Stimulated activated CD4-positive, alpha-beta T cell treated with anti-CD3 and anti-CD28 coated beads, Interleukin-4, amount 100 ng/mL, for 1 hour (primary cell): ENCODE results near the gene FIGNL1.

Experiments used
- DNase-seq: peaks from one replicate; pipeline ENCODE4 v3.0.0-alpha.2; 2020

Gene FIGNL1

DNA sequence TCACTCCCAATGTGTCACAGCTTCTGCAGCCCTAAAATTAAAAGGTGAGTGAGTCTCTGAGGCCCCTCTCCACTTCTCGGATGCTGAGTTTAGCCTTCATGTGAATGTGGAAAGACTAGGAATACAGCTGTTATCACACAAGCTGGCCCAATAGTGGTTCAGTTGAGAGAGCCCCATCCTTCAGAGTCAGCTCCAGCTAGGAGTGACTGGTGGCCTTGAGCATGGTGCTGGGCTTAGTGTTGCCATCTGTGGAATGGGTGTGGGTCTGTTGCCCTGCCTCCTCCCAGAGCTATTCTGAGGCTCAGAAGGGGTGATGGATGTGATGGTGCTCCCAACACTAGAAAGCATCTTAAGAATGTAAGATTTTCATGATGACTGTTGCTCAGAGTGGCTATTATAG lies 55.8 kb downstream of the FIGNL1 start:
- DNase-seq = no peak
